ENCODE data around the gene ACADSB. TPM values are rescaled to one million over a fixed set of nuclear protein-coding genes. Genes with fewer than 3 reads are reported as not detected.

The ACADSB gene
- total and polyA plus RNA-seq, 2 experiments from 2014 or later, result 3.7 to 6.5 TPM

- peaks cover 13% of the 10 kb centered on the region for H4K20me1 ChIP-seq (replicated peaks; ENCODE audit: insufficient read depth)
- peaks cover 87% of the 10 kb centered on the region for H3K79me2 ChIP-seq (replicated peaks; ENCODE audit: insufficient read depth)
- H3K4me1 Mint-ChIP-seq, result peaks cover 22% of the 10 kb centered on the region
Observed at GRCh38 chr10:123004298-123004697, 4.5 kb upstream of the ACADSB start.

GRCh38 chr10:123007558-123008354 lies 1.1 kb upstream of the ACADSB start:
- Histone ChIP-seq H3K4me3 (peak overlapping the region; percentile 98), H3K4me1 (ENCODE audit: insufficient read depth) (peaks cover 13% of the 10 kb centered on the region), H2AFZ (peak overlapping the region; percentile 92), H3K4me2 (peak overlapping the region; percentile 88), H3F3A (replicated peaks; ENCODE audit: low read depth) (no peaks in the 10 kb centered on the region), H3K36me3 (ENCODE audit: insufficient read depth) (no peaks in the 10 kb centered on the region), H3K9me2 (ENCODE audit: insufficient read depth) (no peaks in the 10 kb centered on the region), H3K79me2 (replicated peaks; ENCODE audit: insufficient read depth) (peaks cover 59% of the 10 kb centered on the region), H3K27ac (ENCODE audit: low read depth) (no peak overlapping the region), H3K27me3 (ENCODE audit: insufficient read depth) (peaks cover 26% of the 10 kb centered on the region), H4K20me1 (replicated peaks; ENCODE audit: insufficient read depth) (no peaks in the 10 kb centered on the region; the same call in 1 of the 2 replicates)
- peaks cover 33% of the 10 kb centered on the region for H3K27me3 Mint-ChIP-seq (ENCODE audit: insufficient read depth, low read depth, poor library complexity)
- no peaks in the 10 kb centered on the region; the same call in 2 of the 3 replicates for H3K9me3 Mint-ChIP-seq
- H3K4me1 Mint-ChIP-seq, result peaks cover 29% of the 10 kb centered on the region
- peak overlapping the region; percentile 97 for H3K27ac Mint-ChIP-seq
- peak overlapping the region; percentile 96 for H3K4me3 Mint-ChIP-seq
- ATAC-seq, result peak; percentile 23
- DNase-seq (ENCODE audit: low spot score), result peak; percentile 66
- peaks cover 20% of the 10 kb centered on the region for H3K36me3 Mint-ChIP-seq (ENCODE audit: low read depth)
- no peak for TF ChIP-seq POLR2AphosphoS5 (IDR thresholded peaks at IDR 0.05; ENCODE audit: low read depth)
- no peak for TF ChIP-seq CTCF (conservative IDR thresholded peaks at IDR 0.05; ENCODE audit: low read depth in 2 of 2)
- no peak for TF ChIP-seq EZH2phosphoT487 (IDR thresholded peaks at IDR 0.05; ENCODE audit: unreplicated experiment)
- no peak for TF ChIP-seq ZNF331 (CRISPR knock-in tag; IDR thresholded peaks at IDR 0.05; ENCODE audit: low read depth)
- TF ChIP-seq ZNF114 (CRISPR knock-in tag; IDR thresholded peaks at IDR 0.05), result no peak
- TF ChIP-seq ETS1 (IDR thresholded peaks at IDR 0.05), result no peak
- TF ChIP-seq JUNB (IDR thresholded peaks at IDR 0.05; ENCODE audit: unreplicated experiment), result no peak
- TF ChIP-seq EZH2 (IDR thresholded peaks at IDR 0.05; ENCODE audit: low read depth, unreplicated experiment), result no peak
- TF ChIP-seq CREB1 (CRISPR knock-in tag; IDR thresholded peaks at IDR 0.05; ENCODE audit: low read depth), result no peak
- TF ChIP-seq REST (IDR thresholded peaks at IDR 0.05; ENCODE audit: unreplicated experiment), result no peak
- TF ChIP-seq STAT1 (IDR thresholded peaks at IDR 0.05; ENCODE audit: unreplicated experiment), result no peak

More at GRCh38 chr10:123004298-123004697, 4.5 kb upstream of the ACADSB start:
- no peak overlapping the region for H3K27ac Mint-ChIP-seq
- no peaks in the 10 kb centered on the region for H3K9me3 Mint-ChIP-seq
- peaks cover 8% of the 10 kb centered on the region; the same call in 1 of the 3 replicates for H3K36me3 Mint-ChIP-seq (ENCODE audit: low read depth)
- no peak overlapping the region for H3K4me2 ChIP-seq
- DNase-seq (ENCODE audit: low spot score) (no peak), ATAC-seq (no peak)
- H3K27me3 Mint-ChIP-seq (ENCODE audit: insufficient read depth, low read depth, poor library complexity), result peaks cover 8% of the 10 kb centered on the region
- no peaks in the 10 kb centered on the region for H3K9me2 ChIP-seq (ENCODE audit: insufficient read depth)
- no peak overlapping the region for H3K27ac ChIP-seq (ENCODE audit: low read depth)
- no peak overlapping the region for H2AFZ ChIP-seq
- H3K4me3 Mint-ChIP-seq, result no peak overlapping the region
- no peaks in the 10 kb centered on the region for H3F3A ChIP-seq (replicated peaks; ENCODE audit: low read depth)
- H3K36me3 ChIP-seq (ENCODE audit: insufficient read depth), result no peaks in the 10 kb centered on the region
- TF ChIP-seq ZNF331 (CRISPR knock-in tag; IDR thresholded peaks at IDR 0.05; ENCODE audit: low read depth) (no peak), EZH2phosphoT487 (IDR thresholded peaks at IDR 0.05; ENCODE audit: unreplicated experiment) (no peak), POLR2AphosphoS5 (IDR thresholded peaks at IDR 0.05; ENCODE audit: low read depth) (no peak), JUNB (IDR thresholded peaks at IDR 0.05; ENCODE audit: unreplicated experiment) (no peak)
- H3K4me3 ChIP-seq, result no peak overlapping the region
- H3K27me3 ChIP-seq (ENCODE audit: insufficient read depth), result peaks cover 3% of the 10 kb centered on the region
- peaks cover 7% of the 10 kb centered on the region for H3K4me1 ChIP-seq (ENCODE audit: insufficient read depth)
